H1 (cell line): Measurements from ENCODE around the gene EIF1AX. TPM values are rescaled to one million over a fixed set of nuclear protein-coding genes. Genes with fewer than 3 reads are reported as not detected.

Experiments used
- CTCF ChIA-PET: fragments of 300-600 bp; sonication (Branson Sonifier 250); formaldehyde crosslinking; loops from one replicate; lab custom pipeline; 2021; ENCODE audit not compliant: partially characterized antibody; lab: Charles Lee
- POLR2A ChIA-PET: fragments of 300-600 bp; sonication (Branson Sonifier 250); formaldehyde crosslinking; loops from one replicate; lab custom pipeline; 2021; ENCODE audit warnings: inconsistent platforms; ENCODE audit not compliant: partially characterized antibody; lab: Charles Lee
- DNase-seq, 2 experiments: peaks; one replicate each; pipeline versions ENCODE4 v3.0.0 to v3.0.0-alpha.2; 2010 to 2022; ENCODE audit warnings: low spot score in 2 of 2, low read depth in 1 of 2, mixed read lengths in 1 of 2
- FAIRE-seq: peaks from 2 replicates; lab custom pipeline; 2011; peaks lifted over from hg19 to GRCh38; lab: Jason Lieb, UNC
- H2AFZ ChIP-seq: 2 replicates; pipeline ENCODE4 v1.8.1; 2012; ENCODE audit warnings: low read length, inconsistent platforms
- H2AK5ac ChIP-seq: 2 replicates; pipeline ENCODE4 v1.6.1; 2013; ENCODE audit warnings: low read depth, low read length
- H2BK120ac ChIP-seq: replicated peaks from 2 replicates; pipeline ENCODE3; 2013; ENCODE audit warnings: low read depth, low read length, inconsistent platforms
- H2BK12ac ChIP-seq: 2 replicates; pipeline ENCODE4 v1.6.1; 2013; ENCODE audit warnings: low read depth, low read length
- H2BK15ac ChIP-seq: 2 replicates; pipeline ENCODE4 v1.6.1; 2013; ENCODE audit warnings: low read length
- H2BK20ac ChIP-seq: 2 replicates; pipeline ENCODE4 v1.6.1; 2013; ENCODE audit warnings: low read length
- H2BK5ac ChIP-seq: 2 replicates; pipeline ENCODE4 v1.6.1; 2013; ENCODE audit warnings: low read depth, low read length
- H3K14ac ChIP-seq: 2 replicates; pipeline ENCODE4 v1.6.1; 2013; ENCODE audit warnings: inconsistent platforms; ENCODE audit not compliant: insufficient read length
- H3K18ac ChIP-seq: 2 replicates; pipeline ENCODE4 v1.6.1; 2013; ENCODE audit warnings: low read length; ENCODE audit errors: extremely low read depth
- H3K23ac ChIP-seq: 2 replicates; pipeline ENCODE4 v1.6.1; 2013; ENCODE audit warnings: inconsistent platforms; ENCODE audit not compliant: insufficient read length
- H3K23me2 ChIP-seq: 2 replicates; pipeline ENCODE4 v1.6.1; 2013; ENCODE audit warnings: low read depth, low read length
- H3K27ac ChIP-seq: 2 replicates; pipeline ENCODE4 v1.6.1; 2011; ENCODE audit warnings: low read depth, low read length, inconsistent platforms
- H3K27me3 ChIP-seq, 4 experiments: replicated peaks in 1 of 4; 1 replicate in 1 of 4; 2 replicates in 3 of 4; pipeline versions ENCODE4 v1.6.1 to v1.8.1; 2011 to 2013; ENCODE audit warnings: low read length in 3 of 4, mild to moderate bottlenecking in 3 of 4, inconsistent platforms in 2 of 4, mixed read lengths in 2 of 4, moderate library complexity in 1 of 4; ENCODE audit not compliant: control insufficient read depth in 3 of 4, insufficient read depth in 3 of 4; ENCODE audit errors: extremely low read depth in 1 of 4
- H3K36me3 ChIP-seq, 4 experiments: 2 replicates each; pipeline versions ENCODE4 v1.6.1 to v1.8.1; 2011 to 2013; ENCODE audit warnings: mild to moderate bottlenecking in 4 of 4, low read length in 3 of 4, moderate library complexity in 2 of 4, control low read depth in 1 of 4, inconsistent platforms in 1 of 4; ENCODE audit not compliant: insufficient read depth in 4 of 4, control insufficient read depth in 2 of 4
- H3K4ac ChIP-seq: replicated peaks from 2 replicates; pipeline ENCODE3; 2013; ENCODE audit warnings: low read length, low read depth, mixed read lengths, inconsistent platforms; ENCODE audit not compliant: insufficient read length
- H3K4me1 ChIP-seq, 4 experiments: replicated peaks in 1 of 4; 1 replicate in 1 of 4; 2 replicates in 3 of 4; pipeline versions ENCODE4 v1.6.1 to v1.8.1; 2011 to 2013; ENCODE audit warnings: low read length in 3 of 4, inconsistent platforms in 2 of 4, mixed read lengths in 1 of 4; ENCODE audit not compliant: insufficient read depth in 4 of 4, control insufficient read depth in 3 of 4
- H3K4me2 ChIP-seq, 2 experiments: 2 replicates each; pipeline versions ENCODE4 v1.6.1 to v1.8.1; 2011 to 2013; ENCODE audit warnings: low read depth in 2 of 2, low read length in 2 of 2, control low read depth in 1 of 2, inconsistent platforms in 1 of 2, mild to moderate bottlenecking in 1 of 2; ENCODE audit not compliant: insufficient read depth in 1 of 2
- H3K4me3 ChIP-seq, 4 experiments: fragments of 200-600, 300-600 bp in 1 of 4; sonication (generic), shearing (Covaris generic), sonication (Bioruptor Twin) in 1 of 4; 2 replicates each; pipeline versions ENCODE4 v1.5.1 to v1.8.1; 2011 to 2016; ENCODE audit warnings: low read length in 4 of 4, low read depth in 3 of 4, control low read depth in 2 of 4, inconsistent platforms in 2 of 4, mild to moderate bottlenecking in 2 of 4, mixed read lengths in 1 of 4, moderate library complexity in 1 of 4; ENCODE audit not compliant: insufficient read depth in 2 of 4; ENCODE audit errors: extremely low read depth in 1 of 4
- H3K56ac ChIP-seq: replicated peaks from 2 replicates; pipeline ENCODE3; 2013; ENCODE audit warnings: low read depth, mild to moderate bottlenecking, mixed read lengths, low read length, inconsistent platforms; ENCODE audit not compliant: insufficient read length
- H3K79me1 ChIP-seq: 2 replicates; pipeline ENCODE4 v1.6.1; 2013; ENCODE audit warnings: low read depth, low read length, control low read depth
- H3K79me2 ChIP-seq, 2 experiments: 2 replicates each; pipeline versions ENCODE4 v1.6.1 to v1.8.1; 2012 to 2013; ENCODE audit warnings: low read length in 2 of 2, mild to moderate bottlenecking in 2 of 2, inconsistent platforms in 1 of 2; ENCODE audit not compliant: insufficient read depth in 2 of 2, control insufficient read depth in 1 of 2
- H3K9ac ChIP-seq, 4 experiments: replicated peaks in 1 of 4; 1 replicate in 1 of 4; 2 replicates in 3 of 4; pipeline versions ENCODE4 v1.6.1 to v1.8.1; 2011 to 2013; ENCODE audit warnings: low read depth in 3 of 4, low read length in 3 of 4, control low read depth in 2 of 4, mild to moderate bottlenecking in 2 of 4, moderate library complexity in 2 of 4, inconsistent platforms in 1 of 4; ENCODE audit errors: extremely low read depth in 1 of 4
- H3K9me3 ChIP-seq, 2 experiments: 2 replicates each; pipeline versions ENCODE4 v1.6.1 to v1.8.1; 2012 to 2013; ENCODE audit warnings: mild to moderate bottlenecking in 2 of 2, moderate library complexity in 2 of 2, control low read depth in 1 of 2, inconsistent platforms in 1 of 2, low read depth in 1 of 2, low read length in 1 of 2, mixed read lengths in 1 of 2; ENCODE audit not compliant: insufficient read depth in 2 of 2
- H4K20me1 ChIP-seq, 2 experiments: replicated peaks in 1 of 2; 2 replicates each; pipeline versions ENCODE3 to v1.8.1; 2011 to 2013; ENCODE audit warnings: inconsistent platforms in 2 of 2, low read length in 2 of 2, mild to moderate bottlenecking in 1 of 2; ENCODE audit not compliant: insufficient read depth in 2 of 2, control insufficient read depth in 1 of 2
- H4K5ac ChIP-seq: 2 replicates; pipeline ENCODE4 v1.6.1; 2013; ENCODE audit warnings: low read length, low read depth, mixed read lengths, inconsistent platforms; ENCODE audit not compliant: insufficient read length
- H4K8ac ChIP-seq: 2 replicates; pipeline ENCODE4 v1.8.0; 2013; ENCODE audit warnings: mild to moderate bottlenecking, moderate library complexity, low read length, inconsistent platforms; ENCODE audit not compliant: insufficient read depth; ENCODE audit errors: extremely low read depth
- H4K91ac ChIP-seq: replicated peaks from 2 replicates; pipeline ENCODE3; 2013; ENCODE audit warnings: low read length, mixed read lengths, inconsistent platforms; ENCODE audit not compliant: insufficient read length
- BCL11A ChIP-seq, 2 experiments: IDR thresholded peaks; one replicate each; pipeline ENCODE4 v1.6.1; 2011; ENCODE audit warnings: low read depth in 2 of 2, low read length in 2 of 2, mild to moderate bottlenecking in 2 of 2
- CEBPB ChIP-seq: IDR thresholded peaks from 2 replicates; pipeline ENCODE4 v1.6.1; 2012; ENCODE audit warnings: low read depth, low read length
- CREB1 ChIP-seq: IDR thresholded peaks from 2 replicates; pipeline ENCODE4 v1.6.1; 2012; ENCODE audit warnings: inconsistent platforms
- CTBP2 ChIP-seq: IDR thresholded peaks from 2 replicates; pipeline ENCODE4 v1.7.0; 2011; ENCODE audit warnings: borderline replicate concordance, mild to moderate bottlenecking, moderate library complexity, mixed read lengths, low read length; ENCODE audit not compliant: insufficient read depth, insufficient read length
- GABPA ChIP-seq: IDR thresholded peaks from 2 replicates; pipeline ENCODE4 v1.6.1; 2011; ENCODE audit warnings: mild to moderate bottlenecking, low read length, moderate library complexity, borderline replicate concordance; ENCODE audit not compliant: insufficient read depth
- GTF2F1 ChIP-seq: IDR thresholded peaks from 2 replicates; pipeline ENCODE4 v1.6.1; 2012; ENCODE audit warnings: low read depth, low read length, improper control_type of control experiment, borderline replicate concordance
- JUND ChIP-seq: IDR thresholded peaks from 2 replicates; pipeline ENCODE4 v1.6.1; 2011; ENCODE audit warnings: mild to moderate bottlenecking, improper control_type of control experiment, low read length
- MAFK ChIP-seq: IDR thresholded peaks from 2 replicates; pipeline ENCODE4 v1.6.1; 2012; ENCODE audit warnings: low read depth, mild to moderate bottlenecking, improper control_type of control experiment, low read length
- NRF1 ChIP-seq: IDR thresholded peaks from 2 replicates; pipeline ENCODE4 v1.6.1; 2011; ENCODE audit warnings: mild to moderate bottlenecking, low read depth, low read length, improper control_type of control experiment
- POLR2AphosphoS5 ChIP-seq: IDR thresholded peaks from 2 replicates; pipeline ENCODE4 v1.6.1; 2011; ENCODE audit warnings: low read depth, low read length
- RAD21 ChIP-seq, 2 experiments: IDR thresholded peaks in 1 of 2; conservative IDR thresholded peaks in 1 of 2; 2 replicates each; pipeline ENCODE4 v1.6.1; 2011; ENCODE audit warnings: low read depth in 2 of 2, low read length in 2 of 2, improper control_type of control experiment in 1 of 2, inconsistent platforms in 1 of 2, mild to moderate bottlenecking in 1 of 2, moderate library complexity in 1 of 2
- SP2 ChIP-seq: IDR thresholded peaks from 2 replicates; pipeline ENCODE4 v1.6.1; 2012; ENCODE audit warnings: mild to moderate bottlenecking, low read length, inconsistent platforms
- TAF7 ChIP-seq: optimal IDR thresholded peaks from 2 replicates; pipeline ENCODE3; 2011; ENCODE audit warnings: low read depth, mild to moderate bottlenecking, inconsistent platforms, low read length, moderate library complexity, borderline replicate concordance
- ZNF274 ChIP-seq: IDR thresholded peaks from 2 replicates; pipeline ENCODE4 v1.7.0; 2012; ENCODE audit warnings: low read length, borderline replicate concordance; ENCODE audit errors: extremely low read depth
- polyA plus RNA-seq, 7 experiments: library from polyadenylated mRNA; depleted of rRNA in 3 of 7; stranded (reverse) in 5 of 7; unstranded in 2 of 7; fragments of >200 nt in 5 of 7; fragments of 200-250 nt in 2 of 7; gene quantifications; 1 replicate in 5 of 7; 2 replicates in 1 of 7; 4 replicates in 1 of 7; pipeline versions ENCODE4 v1.2.1 to v1.2.3, GENCODE V29; 2011 to 2013; ENCODE audit warnings: missing spikeins in 2 of 7, mixed read lengths in 2 of 7
- total RNA-seq: library from RNA; stranded (reverse); fragmentation: NEBNext Ultra II Directional; extraction: Animal tissue kit (Norgen Biotek cat#: 25700); gene quantifications from 2 replicates; pipeline ENCODE4 v1.2.1, GENCODE V29; 2021
- TF ChIP-seq, protein P1 (sequence below): IDR thresholded peaks from 2 replicates; pipeline ENCODE4 v1.6.1; 2012; ENCODE audit warnings: inconsistent platforms

Gene EIF1AX
- total and polyA plus RNA-seq, 2 of the 8 experiments (the other 6 are each of a cell fraction or from before 2014, with no cell fraction given) = 34.0 to 175 TPM

DNA sequence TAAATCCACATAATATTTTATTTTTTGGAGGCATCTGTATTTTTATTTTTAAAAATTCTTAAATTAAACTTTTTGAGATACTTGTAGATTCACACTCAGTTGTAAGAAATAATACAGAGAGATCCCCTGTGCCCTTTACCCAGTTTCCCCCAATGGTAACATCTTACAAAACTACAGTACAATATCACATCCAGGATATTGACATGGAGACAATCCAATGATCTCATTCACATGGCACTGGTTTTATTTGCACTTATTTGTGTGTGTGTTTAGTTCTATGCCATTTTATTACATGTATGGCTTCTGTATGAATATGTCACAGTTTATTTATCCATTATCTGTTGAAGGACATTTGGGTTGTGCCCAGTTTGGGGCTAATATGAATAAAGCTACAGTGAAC, 35.5 kb upstream of the EIF1AX start:
- Histone ChIP-seq H3K4me3 (no peak overlapping the region), H3K14ac (no peak overlapping the region), H3K18ac (no peak overlapping the region), H4K8ac (no peak overlapping the region), H4K20me1 (no peaks in the 10 kb centered on the region), H2AFZ (no peak overlapping the region), H3K23me2 (no peaks in the 10 kb centered on the region), H2AK5ac (no peak overlapping the region), H3K9ac (no peak overlapping the region), H3K9me3 (no peaks in the 10 kb centered on the region), H3K23ac (no peak overlapping the region), H4K5ac (no peak overlapping the region), H3K56ac (no peak overlapping the region), H3K4ac (no peak overlapping the region), H2BK120ac (no peak overlapping the region), H2BK5ac (no peak overlapping the region), H3K4me2 (no peak overlapping the region), H3K36me3 (peaks cover 0 to 14% (median 0%) of the 10 kb centered on the region in 4 experiments; a peak in 4 of 8 replicates), H3K79me1 (no peaks in the 10 kb centered on the region), H3K27ac (no peak overlapping the region), H3K79me2 (no peaks in the 10 kb centered on the region), H4K91ac (no peak overlapping the region), H3K4me1 (no peaks in the 10 kb centered on the region), H2BK20ac (no peak overlapping the region), H2BK12ac (no peak overlapping the region), H3K27me3 (no peaks in the 10 kb centered on the region), H2BK15ac (no peak overlapping the region)
- ChIA-PET POLR2A (no interaction called here), CTCF (no interaction called here)
- no peak for FAIRE-seq
- DNase-seq = no peak
- TF ChIP-seq, protein P1, sequence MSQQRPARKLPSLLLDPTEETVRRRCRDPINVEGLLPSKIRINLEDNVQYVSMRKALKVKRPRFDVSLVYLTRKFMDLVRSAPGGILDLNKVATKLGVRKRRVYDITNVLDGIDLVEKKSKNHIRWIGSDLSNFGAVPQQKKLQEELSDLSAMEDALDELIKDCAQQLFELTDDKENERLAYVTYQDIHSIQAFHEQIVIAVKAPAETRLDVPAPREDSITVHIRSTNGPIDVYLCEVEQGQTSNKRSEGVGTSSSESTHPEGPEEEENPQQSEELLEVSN = no peak
- TF ChIP-seq ZNF274 = no peak
- TF ChIP-seq NRF1 = no peak
- no peak for TF ChIP-seq MAFK
- no peak for TF ChIP-seq TAF7
- no peak for TF ChIP-seq CREB1
- TF ChIP-seq JUND = no peak
- TF ChIP-seq SP2 = no peak
- no peak for TF ChIP-seq POLR2AphosphoS5
- TF ChIP-seq GABPA = no peak
- no peak for TF ChIP-seq BCL11A (IDR thresholded peaks at IDR 0.05; ENCODE audit: low read depth in 2 of 2, low read length in 2 of 2)
- TF ChIP-seq RAD21 (IDR thresholded peaks at IDR 0.05 in 1 of 2, conservative IDR thresholded peaks at IDR 0.05 in 1 of 2; ENCODE audit: low read depth in 2 of 2, low read length in 2 of 2) = no peak
- no peak for TF ChIP-seq GTF2F1
- TF ChIP-seq CEBPB = no peak
- no peak for TF ChIP-seq CTBP2
